Panc1 (cell line): ENCODE results near the gene STARD10.

Experiments used
- CTCF ChIP-seq: fragments of 450-650 bp; IDR thresholded peaks from 2 replicates; pipeline ENCODE4 v1.5.1; 2017; ENCODE audit warnings: mild to moderate bottlenecking
- POLR2AphosphoS5 ChIP-seq: IDR thresholded peaks from 2 replicates; pipeline ENCODE4 v1.6.1; 2012; ENCODE audit warnings: mild to moderate bottlenecking, low read depth, low read length, moderate library complexity

- no peak for TF ChIP-seq CTCF
- TF ChIP-seq POLR2AphosphoS5 = no peak
These were observed 4.5 kb upstream of the STARD10 start for GRCh38 chr11:72798361-72798760.
